ENCODE data around the gene RALGDS. TPM values are rescaled to one million over a fixed set of nuclear protein-coding genes. Genes with fewer than 3 reads are reported as not detected.

RALGDS gene
- total and polyA plus RNA-seq, 2 of the 13 experiments (the other 11 are each of a cell fraction or from before 2014, with no cell fraction given): 12.9 to 25.5 TPM

- TF ChIP-seq CREB1 (IDR thresholded peaks at IDR 0.05) (no peak), CREB1 (CRISPR knock-in tag; IDR thresholded peaks at IDR 0.05) (no peak), ZNF570 (CRISPR knock-in tag; IDR thresholded peaks at IDR 0.05; ENCODE audit: borderline replicate concordance) (no peak), RFX1 (IDR thresholded peaks at IDR 0.05) (peak; percentile 72), ZFX (CRISPR knock-in tag; IDR thresholded peaks at IDR 0.05; ENCODE audit: low read depth) (peak; percentile 3; the same call in 1 of the 2 replicates), ZFP36 (IDR thresholded peaks at IDR 0.05; ENCODE audit: borderline replicate concordance, low read depth, low read length, partially characterized antibody) (no peak), GABPA (IDR thresholded peaks at IDR 0.05; ENCODE audit: low read depth, low read length) (no peak), GABPA (CRISPR knock-in tag; IDR thresholded peaks at IDR 0.05; ENCODE audit: low read depth) (no peak), NR2F1 (CRISPR knock-in tag; IDR thresholded peaks at IDR 0.05) (no peak), ZNF891 (CRISPR knock-in tag; IDR thresholded peaks at IDR 0.05) (peak; percentile 77; the same call in 1 of the 2 replicates), RBFOX2 (IDR thresholded peaks at IDR 0.05; ENCODE audit: low read depth, low read length) (no peak), ZMYM3 (CRISPR knock-in tag; IDR thresholded peaks at IDR 0.05) (no peak), ZNF790 (CRISPR knock-in tag; IDR thresholded peaks at IDR 0.05; ENCODE audit: borderline replicate concordance) (no peak), YY1 (IDR thresholded peaks at IDR 0.05; ENCODE audit: insufficient read depth, insufficient replicate concordance, low read depth, low read length) (no peak), NFIC (IDR thresholded peaks at IDR 0.05; ENCODE audit: low read length) (no peak), ISL2 (CRISPR knock-in tag; IDR thresholded peaks at IDR 0.05) (no peak), KLF9 (CRISPR knock-in tag; IDR thresholded peaks at IDR 0.05; ENCODE audit: low read depth) (no peak), SNAI1 (CRISPR knock-in tag; IDR thresholded peaks at IDR 0.05; ENCODE audit: borderline replicate concordance) (no peak), PHF20 (CRISPR knock-in tag; IDR thresholded peaks at IDR 0.05) (no peak), ZNF598 (CRISPR knock-in tag; IDR thresholded peaks at IDR 0.05; ENCODE audit: borderline replicate concordance) (no peak), MXD1 (CRISPR knock-in tag; IDR thresholded peaks at IDR 0.05) (peak; percentile 57; the same call in 1 of the 2 replicates), MED8 (CRISPR knock-in tag; IDR thresholded peaks at IDR 0.05; ENCODE audit: insufficient replicate concordance) (no peak), ZBTB38 (CRISPR knock-in tag; IDR thresholded peaks at IDR 0.05) (peak; percentile 37; the same call in 1 of the 2 replicates), ZNF746 (CRISPR knock-in tag; IDR thresholded peaks at IDR 0.05) (no peak), JARID2 (CRISPR knock-in tag; IDR thresholded peaks at IDR 0.05; ENCODE audit: insufficient replicate concordance) (no peak), ELK4 (CRISPR knock-in tag; IDR thresholded peaks at IDR 0.05; ENCODE audit: borderline replicate concordance) (no peak), WIZ (CRISPR knock-in tag; IDR thresholded peaks at IDR 0.05) (no peak), SETDB1 (CRISPR knock-in tag; IDR thresholded peaks at IDR 0.05; ENCODE audit: borderline replicate concordance) (no peak)
These were observed 26.6 kb upstream of the RALGDS start (continued) for GRCh38 chr9:133147412-133148198.
